Spleen (tissue), 11 donors: ENCODE data around the gene KLF6. TPM values are rescaled to one million over a fixed set of nuclear protein-coding genes. Genes with fewer than 3 reads are reported as not detected.

Experiments used
- DNase-seq: peaks from one replicate; pipeline ENCODE4 v3.0.0-alpha.2; 2020
- H3K27ac ChIP-seq, 8 donors: fragments of 200-600 bp; sonication (generic) in 7 of 8; 1 replicate in 4 of 8; 2 replicates in 4 of 8; pipeline versions ENCODE4 v1.5.0 to v1.8.0; 2016 to 2021; ENCODE audit warnings: inconsistent platforms in 4 of 8, mild to moderate bottlenecking in 4 of 8, moderate library complexity in 1 of 8
- H3K27me3 ChIP-seq, 7 donors: fragments of 200-600 bp; sonication (generic) in 6 of 7; replicated peaks in 1 of 7; 1 replicate in 4 of 7; 2 replicates in 3 of 7; pipeline versions ENCODE4 v1.5.0 to v1.8.0; 2016 to 2021; ENCODE audit warnings: inconsistent platforms in 3 of 7, mild to moderate bottlenecking in 1 of 7
- H3K36me3 ChIP-seq, 6 donors: fragments of 200-600 bp; sonication (generic) in 5 of 6; 1 replicate in 4 of 6; 2 replicates in 2 of 6; pipeline versions ENCODE4 v1.5.0 to v1.8.0; 2016 to 2021; ENCODE audit warnings: inconsistent platforms in 2 of 6
- H3K4me1 ChIP-seq, 6 donors: fragments of 200-600 bp; sonication (generic) in 5 of 6; 1 replicate in 3 of 6; 2 replicates in 3 of 6; pipeline versions ENCODE4 v1.5.0 to v1.8.0; 2016 to 2021; ENCODE audit warnings: inconsistent platforms in 3 of 6
- H3K4me3 ChIP-seq, 8 donors: fragments of 200-600 bp; sonication (generic) in 7 of 8; 1 replicate in 4 of 8; 2 replicates in 4 of 8; pipeline versions ENCODE4 v1.5.0 to v1.8.0; 2016 to 2021; ENCODE audit warnings: inconsistent platforms in 4 of 8, mild to moderate bottlenecking in 4 of 8, moderate library complexity in 2 of 8
- H3K9me3 ChIP-seq, 8 donors: fragments of 200-600 bp; sonication (generic) in 7 of 8; 1 replicate in 4 of 8; 2 replicates in 4 of 8; pipeline versions ENCODE4 v1.5.0 to v1.8.0; 2016 to 2021; ENCODE audit warnings: inconsistent platforms in 4 of 8
- POLR2A ChIP-seq, 3 donors: fragments of 450-650 bp; IDR thresholded peaks; one replicate each; pipeline ENCODE4 v1.5.1; 2017; ENCODE audit warnings: antibody characterized with exemption in 3 of 3, mild to moderate bottlenecking in 1 of 3
- POLR2AphosphoS5 ChIP-seq, 3 donors: sonication (generic); formaldehyde crosslinking; IDR thresholded peaks; one replicate each; pipeline ENCODE4 v1.5.1; 2017; ENCODE audit warnings: antibody characterized with exemption in 3 of 3
- WGBS, 5 donors: extraction: QIAGEN DNeasy Blood & Tissue Kit in 3 of 5; methylation state at CpG; one replicate each; pipeline versions ENCODE4 v1.1.5 to v1.1.7; 2013 to 2018; 5-methylcytosine and 5-hydroxymethylcytosine counted together
- intact Hi-C: fragments of 100-400 bp; cut with DNase I; formaldehyde crosslinking; loops from one replicate; pipeline ENCODE4 v1.15.0; 2023; ENCODE audit warnings: low total_unique reads
- polyA plus RNA-seq, 3 donors: library from polyadenylated mRNA; stranded (reverse); fragments of 200-250 nt; gene quantifications; one replicate each; pipeline ENCODE4 v1.2.1, GENCODE V29; 2013
- total RNA-seq, 7 donors: library from RNA; depleted of rRNA in 3 of 7; stranded (reverse); fragments of >200 nt in 3 of 7; fragmentation: NEBNext Ultra II Directional in 4 of 7; extraction: Animal tissue kit (Norgen Biotek cat#: 25700) in 4 of 7; gene quantifications; one replicate each; pipeline versions ENCODE4 v1.1.0 to v1.2.1, GENCODE V29; 2016 to 2021
- TF ChIP-seq, protein P1 (sequence below), 11 experiments: fragments of 200-600 bp in 7 of 11; fragments of 450-650 bp in 4 of 11; sonication (generic) in 4 of 11; IDR thresholded peaks in 8 of 11; conservative IDR thresholded peaks in 3 of 11; 1 replicate in 7 of 11; 2 replicates in 4 of 11; pipeline versions ENCODE4 v1.4.0 to v1.8.0; 2016 to 2021; ENCODE audit warnings: antibody characterized with exemption in 11 of 11, inconsistent platforms in 4 of 11, mild to moderate bottlenecking in 1 of 11
- donor health status: healthy with polysubstance abuse.
- donor health status: DM: no; HTN: no; CAD: no; lungs with moderate emphysema.
- donor health status: DM: no; HTN: no; CAD: no.
- donor health status: Bipolar disorder and iron deficiency.
- donor health status: healthy.
- donor health status: DM: no; HTN: no; CAD: no.
- donor health status: DM: yes; HTN: yes; CAD: no.

KLF6 gene
- total and polyA plus RNA-seq, 10 donors: 18.8 to 211 (median 92.2) TPM

DNA sequence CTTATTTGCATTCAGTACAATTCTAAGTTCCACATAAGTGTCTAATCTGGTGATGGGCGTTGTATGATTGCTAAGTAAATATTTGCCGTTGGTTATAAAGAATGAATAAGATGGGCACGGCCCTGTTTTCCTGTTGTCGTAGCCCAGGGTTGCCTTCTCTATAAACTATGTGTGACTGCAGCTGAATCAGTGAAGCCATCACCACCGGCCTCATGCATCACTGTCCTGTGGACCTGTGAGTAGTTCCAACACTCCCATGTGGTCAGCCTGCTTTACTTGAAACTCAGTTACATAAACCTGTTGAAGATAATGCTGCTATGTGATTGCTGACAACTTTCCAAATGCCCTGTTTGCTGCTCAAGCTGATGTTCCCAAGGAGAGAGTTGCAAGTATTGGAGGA is 21.6 kb upstream of the KLF6 start:
- DNase-seq: no peak
- peak overlapping the region; percentile 67 to 90 (median 84) for H3K27ac ChIP-seq
- H3K4me1 ChIP-seq: peaks cover 18 to 91% (median 81%) of the 10 kb centered on the region in 6 donors
- intact Hi-C loops: no loop called here
- H3K36me3 ChIP-seq: no peaks in the 10 kb centered on the region
- H3K9me3 ChIP-seq: no peaks in the 10 kb centered on the region
- WGBS, 5 donors: 73 to 88% (median 80%) methylated on average over 5 of the region's 5 CpGs
- no peak overlapping the region for H3K4me3 ChIP-seq
- TF ChIP-seq, protein P1, sequence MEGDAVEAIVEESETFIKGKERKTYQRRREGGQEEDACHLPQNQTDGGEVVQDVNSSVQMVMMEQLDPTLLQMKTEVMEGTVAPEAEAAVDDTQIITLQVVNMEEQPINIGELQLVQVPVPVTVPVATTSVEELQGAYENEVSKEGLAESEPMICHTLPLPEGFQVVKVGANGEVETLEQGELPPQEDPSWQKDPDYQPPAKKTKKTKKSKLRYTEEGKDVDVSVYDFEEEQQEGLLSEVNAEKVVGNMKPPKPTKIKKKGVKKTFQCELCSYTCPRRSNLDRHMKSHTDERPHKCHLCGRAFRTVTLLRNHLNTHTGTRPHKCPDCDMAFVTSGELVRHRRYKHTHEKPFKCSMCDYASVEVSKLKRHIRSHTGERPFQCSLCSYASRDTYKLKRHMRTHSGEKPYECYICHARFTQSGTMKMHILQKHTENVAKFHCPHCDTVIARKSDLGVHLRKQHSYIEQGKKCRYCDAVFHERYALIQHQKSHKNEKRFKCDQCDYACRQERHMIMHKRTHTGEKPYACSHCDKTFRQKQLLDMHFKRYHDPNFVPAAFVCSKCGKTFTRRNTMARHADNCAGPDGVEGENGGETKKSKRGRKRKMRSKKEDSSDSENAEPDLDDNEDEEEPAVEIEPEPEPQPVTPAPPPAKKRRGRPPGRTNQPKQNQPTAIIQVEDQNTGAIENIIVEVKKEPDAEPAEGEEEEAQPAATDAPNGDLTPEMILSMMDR (IDR thresholded peaks at IDR 0.05 in 8 of 11, conservative IDR thresholded peaks at IDR 0.05 in 3 of 11): no peak
- H3K27me3 ChIP-seq: no peaks in the 10 kb centered on the region

DNA sequence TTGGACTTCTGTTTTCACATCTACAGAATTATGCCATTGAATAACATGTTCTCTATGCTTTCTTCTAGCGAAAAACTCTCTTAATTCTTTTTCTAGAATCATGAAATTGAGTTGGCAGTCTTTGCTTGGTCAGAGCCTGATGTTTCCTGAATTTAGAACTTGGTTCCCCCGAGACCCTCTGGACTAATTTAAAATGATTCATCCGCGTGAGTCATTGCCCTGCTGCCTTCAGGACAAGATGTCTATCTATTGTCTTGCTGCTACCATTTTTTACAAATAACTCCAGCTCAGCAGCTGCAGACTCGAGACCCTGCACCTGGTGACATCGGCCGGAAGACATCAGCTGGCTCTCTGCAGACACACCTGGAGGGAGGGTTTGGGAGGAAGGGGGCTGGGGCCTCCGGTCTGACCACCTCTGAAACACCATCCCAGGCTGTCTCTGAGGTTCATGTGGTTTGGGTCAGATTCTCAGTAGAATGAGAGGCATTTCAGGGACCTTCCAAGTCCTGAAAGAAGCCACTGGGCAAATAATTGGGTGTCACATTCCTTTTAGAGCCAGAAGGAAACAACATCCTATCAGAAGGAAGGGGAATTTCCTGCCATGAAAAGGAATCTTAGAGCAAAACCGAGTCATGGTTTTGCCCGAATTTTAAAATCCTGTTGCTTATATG is 20.9 kb upstream of the KLF6 start:
- Histone ChIP-seq H3K4me3 (peak overlapping the region in 1 of 8 donors; percentile 1), H3K4me1 (peaks cover 15 to 87% (median 75%) of the 10 kb centered on the region in 6 donors), H3K27ac (peak overlapping the region; percentile 67 to 90 (median 84)), H3K9me3 (no peaks in the 10 kb centered on the region), H3K36me3 (no peaks in the 10 kb centered on the region), H3K27me3 (no peaks in the 10 kb centered on the region)
- no peak for TF ChIP-seq POLR2A (IDR thresholded peaks at IDR 0.05)
- TF ChIP-seq POLR2AphosphoS5 (IDR thresholded peaks at IDR 0.05): peak; percentile 21 to 72 (median 63)
- TF ChIP-seq, protein P1 (IDR thresholded peaks at IDR 0.05 in 8 of 11, conservative IDR thresholded peaks at IDR 0.05 in 3 of 11): no peak
- WGBS, 5 donors: 40 to 48% (median 46%) methylated on average over 10 of the region's 10 CpGs
- intact Hi-C loops: no loop called here
- peak; percentile 84 for DNase-seq

DNA sequence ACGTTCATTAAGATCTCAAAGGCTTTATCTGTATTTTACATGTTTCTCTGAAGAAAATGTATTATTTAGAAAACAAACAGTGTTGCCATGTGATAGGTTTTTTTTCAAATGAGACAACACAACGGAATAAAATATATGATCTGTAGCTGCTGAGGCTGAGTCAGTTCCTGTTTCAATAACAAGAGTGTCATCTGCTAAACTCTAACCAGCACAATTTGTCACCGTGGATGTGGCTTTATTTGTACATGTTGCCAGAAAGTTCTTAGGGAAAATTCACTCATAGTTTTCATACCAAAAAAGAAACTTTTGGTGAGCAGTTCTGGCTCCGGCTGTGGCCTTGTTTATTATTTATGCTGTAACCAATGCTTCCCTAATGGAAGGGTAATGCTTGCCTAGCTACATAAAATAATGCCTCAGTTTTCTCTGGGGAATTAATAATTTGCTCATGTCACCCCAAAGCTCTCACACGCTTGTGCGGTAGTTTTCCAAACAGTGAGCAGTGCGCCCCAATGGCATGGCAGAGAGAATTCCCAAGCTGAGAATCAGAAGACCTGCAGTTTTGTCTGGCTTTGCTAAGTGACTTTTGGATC is 20.3 kb upstream of the KLF6 start:
- Histone ChIP-seq H3K9me3 (no peaks in the 10 kb centered on the region), H3K4me1 (peaks cover 8 to 87% (median 70%) of the 10 kb centered on the region in 6 donors), H3K27ac (peak overlapping the region; percentile 67 to 90 (median 84)), H3K27me3 (no peaks in the 10 kb centered on the region), H3K36me3 (no peaks in the 10 kb centered on the region), H3K4me3 (peak overlapping the region in 1 of 8 donors; percentile 11)
- TF ChIP-seq, protein P1 (IDR thresholded peaks at IDR 0.05 in 8 of 11, conservative IDR thresholded peaks at IDR 0.05 in 3 of 11): no peak
- TF ChIP-seq POLR2AphosphoS5 (IDR thresholded peaks at IDR 0.05): peak in 1 of 3 donors; percentile 69
- intact Hi-C loops: no loop called here
- 37 to 42% (median 40%) methylated on average over 7 of the region's 7 CpGs for WGBS, 5 donors
- DNase-seq: no peak

DNA sequence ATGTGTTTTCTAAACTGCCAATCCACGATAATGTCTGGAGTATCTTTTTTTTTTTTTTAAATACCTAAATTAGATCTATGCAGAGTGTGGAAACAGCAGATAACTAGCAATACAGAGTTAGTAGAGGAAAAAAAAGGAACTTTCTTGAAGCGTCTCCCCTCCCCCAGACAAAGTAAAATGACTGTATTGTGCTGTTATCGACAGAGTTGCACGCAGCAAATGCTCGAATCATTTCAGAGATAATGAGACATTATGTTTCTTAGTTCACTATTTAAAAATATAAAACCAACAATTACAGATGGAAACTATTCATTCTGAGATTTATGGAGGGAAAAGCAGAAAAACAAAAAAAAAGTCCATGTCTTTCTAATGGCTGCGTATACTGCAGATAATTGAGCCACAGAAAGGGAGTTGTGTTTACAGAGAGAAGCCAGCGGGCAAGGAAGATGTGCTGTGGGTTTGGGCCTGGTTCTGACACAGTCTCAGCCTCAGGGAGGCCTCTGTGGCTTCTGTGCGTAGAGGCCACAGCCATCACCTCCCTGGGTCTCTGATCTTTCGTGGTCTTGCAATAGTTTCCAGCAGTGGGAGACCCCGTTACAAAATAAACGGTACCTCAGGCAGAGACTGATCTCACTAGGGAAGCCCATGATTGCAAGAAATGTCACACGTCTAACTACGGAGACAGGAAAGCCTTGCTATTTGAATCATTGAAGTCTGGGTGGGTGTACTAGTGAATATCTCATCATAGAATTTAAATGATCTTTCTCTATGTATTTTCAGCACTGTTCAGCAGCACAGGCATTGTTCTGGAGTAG is 19.1 kb upstream of the KLF6 start:
- intact Hi-C loops: no loop called here
- peaks cover 7 to 82% (median 61%) of the 10 kb centered on the region in 6 donors for H3K4me1 ChIP-seq
- peak overlapping the region; percentile 67 to 90 (median 84) for H3K27ac ChIP-seq
- H3K36me3 ChIP-seq: no peaks in the 10 kb centered on the region
- no peak overlapping the region for H3K4me3 ChIP-seq
- TF ChIP-seq POLR2A (IDR thresholded peaks at IDR 0.05) (no peak), POLR2AphosphoS5 (IDR thresholded peaks at IDR 0.05) (no peak)
- TF ChIP-seq, protein P1 (IDR thresholded peaks at IDR 0.05 in 8 of 11, conservative IDR thresholded peaks at IDR 0.05 in 3 of 11): no peak
- 31 to 49% (median 40%) methylated on average over 13 of the region's 13 CpGs for WGBS, 5 donors
- no peaks in the 10 kb centered on the region for H3K27me3 ChIP-seq
- H3K9me3 ChIP-seq: no peaks in the 10 kb centered on the region
- no peak for DNase-seq
